Body of pancreas (tissue), 4 donors: Measurements from ENCODE around the gene RASL11A.

Source experiments
- CTCF ChIP-seq, 7 experiments: fragments of 450-650 bp in 4 of 7; fragments of 200-600 bp in 3 of 7; sonication (generic) in 3 of 7; IDR thresholded peaks; one replicate each; pipeline ENCODE4 v1.5.1; 2016 to 2019; ENCODE audit warnings: antibody characterized with exemption in 7 of 7
- POLR2A ChIP-seq, 3 donors: fragments of 450-650 bp; IDR thresholded peaks; one replicate each; pipeline ENCODE4 v1.6.1; 2016; ENCODE audit warnings: antibody characterized with exemption in 3 of 3, mild to moderate bottlenecking in 2 of 3

DNA sequence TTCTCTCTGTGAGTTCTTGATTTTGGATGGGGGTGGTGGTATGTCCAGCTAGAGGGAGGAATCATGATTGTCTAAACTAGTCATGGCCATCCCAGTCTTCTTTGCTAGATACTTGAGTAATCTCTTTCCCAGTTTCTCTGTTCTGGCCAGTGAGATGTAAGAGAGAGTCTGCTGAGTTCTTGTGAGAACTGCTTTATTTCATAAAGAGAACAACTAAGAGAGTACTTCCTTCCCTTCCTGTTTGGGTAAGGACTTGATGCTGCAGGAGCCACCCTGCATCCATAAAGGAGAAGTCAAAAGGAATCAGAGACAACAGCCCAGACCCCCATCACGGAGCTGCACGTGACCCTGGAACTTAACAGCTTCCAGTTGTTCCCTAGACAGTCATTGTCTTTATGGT, 3.0 kb upstream of the RASL11A start:
- no peak for TF ChIP-seq CTCF (IDR thresholded peaks at IDR 0.05)
- TF ChIP-seq POLR2A (IDR thresholded peaks at IDR 0.05), result no peak
